ENCODE measurements around the gene CREBBP.

- TF ChIP-seq POLR2AphosphoS5 (IDR thresholded peaks at IDR 0.05) = no peak
- TF ChIP-seq CTCF (IDR thresholded peaks at IDR 0.05) = no peak
- TF ChIP-seq POLR2A (IDR thresholded peaks at IDR 0.05) = no peak
- TF ChIP-seq EP300 (IDR thresholded peaks at IDR 0.05) = no peak
Observed at GRCh38 chr16:3737181-3737580, 143.3 kb downstream of the CREBBP start.
